Measurements from ENCODE around the gene NAPA.

Gene NAPA

GRCh38 chr19:47495478-47496372 is 19.1 kb downstream of the NAPA start:
- H3K36me3 ChIP-seq (ENCODE audit: insufficient read depth, low read length) = no peaks in the 10 kb centered on the region; the same call in 1 of the 2 replicates
- H3K9me3 ChIP-seq (ENCODE audit: low read depth, low read length) = no peaks in the 10 kb centered on the region
- no peak overlapping the region for H3K9ac ChIP-seq (ENCODE audit: insufficient read length)
- no peak overlapping the region for H3K27ac ChIP-seq
- DNase-seq (ENCODE audit: low read depth, low spot score) = no peak
- no peak for TF ChIP-seq POLR2AphosphoS5 (IDR thresholded peaks at IDR 0.05; ENCODE audit: borderline replicate concordance, low read depth, low read length)
- TF ChIP-seq EZH2 (IDR thresholded peaks at IDR 0.05) = no peak
- no peak for TF ChIP-seq FOXP2 (optimal IDR thresholded peaks at IDR 0.05; ENCODE audit: control extremely low read depth, extremely low read length, insufficient read depth)
- H3K4me3 ChIP-seq = no peak overlapping the region

- TF ChIP-seq EZH2 (IDR thresholded peaks at IDR 0.05) (no peak), FOXP2 (optimal IDR thresholded peaks at IDR 0.05; ENCODE audit: control extremely low read depth, extremely low read length, insufficient read depth) (no peak), POLR2AphosphoS5 (IDR thresholded peaks at IDR 0.05; ENCODE audit: borderline replicate concordance, low read depth, low read length) (no peak)
- no peaks in the 10 kb centered on the region for H3K9me3 ChIP-seq (ENCODE audit: low read depth, low read length)
- no peak overlapping the region for H3K4me3 ChIP-seq
- H3K27ac ChIP-seq = no peak overlapping the region
- no peak overlapping the region for H3K9ac ChIP-seq (ENCODE audit: insufficient read length)
- no peaks in the 10 kb centered on the region for H3K36me3 ChIP-seq (ENCODE audit: insufficient read depth, low read length)
- DNase-seq (ENCODE audit: low read depth, low spot score) = no peak
Observed at GRCh38 chr19:47494729-47495128, 20.1 kb downstream of the NAPA start.

GRCh38 chr19:47494211-47494547 is 20.7 kb downstream of the NAPA start:
- Histone ChIP-seq H3K27ac (no peak overlapping the region), H3K9me3 (ENCODE audit: low read depth, low read length) (no peaks in the 10 kb centered on the region), H3K4me3 (no peak overlapping the region), H3K9ac (ENCODE audit: insufficient read length) (no peak overlapping the region), H3K36me3 (ENCODE audit: insufficient read depth, low read length) (no peaks in the 10 kb centered on the region)
- TF ChIP-seq POLR2AphosphoS5 (IDR thresholded peaks at IDR 0.05; ENCODE audit: borderline replicate concordance, low read depth, low read length) (no peak), EZH2 (IDR thresholded peaks at IDR 0.05) (no peak), FOXP2 (optimal IDR thresholded peaks at IDR 0.05; ENCODE audit: control extremely low read depth, extremely low read length, insufficient read depth) (no peak)
- no peak for DNase-seq (ENCODE audit: low read depth, low spot score)

- TF ChIP-seq POLR2AphosphoS5 (IDR thresholded peaks at IDR 0.05; ENCODE audit: borderline replicate concordance, low read depth, low read length) = no peak
- TF ChIP-seq FOXP2 (optimal IDR thresholded peaks at IDR 0.05; ENCODE audit: control extremely low read depth, extremely low read length, insufficient read depth) = no peak
- TF ChIP-seq EZH2 (IDR thresholded peaks at IDR 0.05) = no peak
- Histone ChIP-seq H3K4me3 (no peak overlapping the region), H3K36me3 (ENCODE audit: insufficient read depth, low read length) (no peaks in the 10 kb centered on the region), H3K9me3 (ENCODE audit: low read depth, low read length) (no peaks in the 10 kb centered on the region), H3K27ac (no peak overlapping the region), H3K9ac (ENCODE audit: insufficient read length) (no peak overlapping the region)
- no peak for DNase-seq (ENCODE audit: low read depth, low spot score)
Observed at GRCh38 chr19:47493378-47494210, 21.3 kb downstream of the NAPA start.

- Histone ChIP-seq H3K4me3 (no peak overlapping the region), H3K9me3 (ENCODE audit: low read depth, low read length) (no peaks in the 10 kb centered on the region), H3K36me3 (ENCODE audit: insufficient read depth, low read length) (no peaks in the 10 kb centered on the region), H3K9ac (ENCODE audit: insufficient read length) (no peak overlapping the region), H3K27ac (no peak overlapping the region)
- DNase-seq (ENCODE audit: low read depth, low spot score) = no peak
- no peak for TF ChIP-seq EZH2 (IDR thresholded peaks at IDR 0.05)
- TF ChIP-seq FOXP2 (optimal IDR thresholded peaks at IDR 0.05; ENCODE audit: control extremely low read depth, extremely low read length, insufficient read depth) = no peak
- no peak for TF ChIP-seq POLR2AphosphoS5 (IDR thresholded peaks at IDR 0.05; ENCODE audit: borderline replicate concordance, low read depth, low read length)
Observed at GRCh38 chr19:47492571-47493377, 22.1 kb downstream of the NAPA start.

- TF ChIP-seq EZH2 (IDR thresholded peaks at IDR 0.05) (no peak), POLR2AphosphoS5 (IDR thresholded peaks at IDR 0.05; ENCODE audit: borderline replicate concordance, low read depth, low read length) (no peak; the same call in 1 of the 2 replicates), FOXP2 (optimal IDR thresholded peaks at IDR 0.05; ENCODE audit: control extremely low read depth, extremely low read length, insufficient read depth) (no peak)
- H3K27ac ChIP-seq = no peak overlapping the region
- H3K9ac ChIP-seq (ENCODE audit: insufficient read length) = no peak overlapping the region
- no peaks in the 10 kb centered on the region for H3K36me3 ChIP-seq (ENCODE audit: insufficient read depth, low read length)
- DNase-seq (ENCODE audit: low read depth, low spot score) = no peak
- no peaks in the 10 kb centered on the region for H3K9me3 ChIP-seq (ENCODE audit: low read depth, low read length)
- H3K4me3 ChIP-seq = no peak overlapping the region
Observed at GRCh38 chr19:47492137-47492533, 22.7 kb downstream of the NAPA start.

- Histone ChIP-seq H3K36me3 (ENCODE audit: insufficient read depth, low read length) (no peaks in the 10 kb centered on the region), H3K27ac (no peak overlapping the region), H3K9me3 (ENCODE audit: low read depth, low read length) (no peaks in the 10 kb centered on the region), H3K9ac (ENCODE audit: insufficient read length) (no peak overlapping the region), H3K4me3 (no peak overlapping the region)
- no peak for DNase-seq (ENCODE audit: low read depth, low spot score)
- TF ChIP-seq EZH2 (IDR thresholded peaks at IDR 0.05) = no peak
- TF ChIP-seq FOXP2 (optimal IDR thresholded peaks at IDR 0.05; ENCODE audit: control extremely low read depth, extremely low read length, insufficient read depth) = no peak
- TF ChIP-seq POLR2AphosphoS5 (IDR thresholded peaks at IDR 0.05; ENCODE audit: borderline replicate concordance, low read depth, low read length) = no peak
Observed at GRCh38 chr19:47491358-47492136, 23.3 kb downstream of the NAPA start.
